ENCODE data around the gene SHISA7.
"Not testable (repeated sequence)": the region's sequence is repeated elsewhere in the genome, so short reads cannot be mapped to it uniquely, and the experiment has no call there.

SHISA7 gene

GRCh38 chr19:55402509-55402908, 40.6 kb downstream of the SHISA7 start:
- in situ Hi-C loops (cut with HindIII; ENCODE audit: low pct_ligation_motif_present, low pct_unique_long_range_greater_than_20kb, low sequenced_read_pairs), result no loop called here
- DNase-seq, result no peak

DNA sequence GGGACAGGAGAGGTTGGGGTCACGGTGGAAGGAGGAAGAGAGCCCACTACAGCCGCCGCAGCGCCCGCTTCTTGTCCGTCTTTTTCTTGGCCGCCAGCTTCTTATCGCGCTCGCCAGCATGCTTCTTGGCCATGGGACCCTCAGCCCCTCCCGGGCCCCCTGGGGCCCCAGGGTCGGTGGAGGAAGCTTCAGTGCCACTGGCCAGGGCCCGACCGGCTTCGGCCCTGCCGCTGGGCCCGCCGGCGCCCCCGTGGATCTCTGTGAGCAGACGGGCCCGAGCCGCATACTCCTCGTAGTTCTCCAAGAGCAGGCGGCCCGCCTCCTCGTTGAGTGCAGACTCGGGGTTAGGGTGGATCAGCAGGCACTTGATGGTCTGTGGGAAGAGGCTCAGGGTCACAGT, 41.7 kb downstream of the SHISA7 start:
- in situ Hi-C loops (cut with HindIII; ENCODE audit: low pct_ligation_motif_present, low pct_unique_long_range_greater_than_20kb, low sequenced_read_pairs); DNase-seq: not testable (repeated sequence)

DNA sequence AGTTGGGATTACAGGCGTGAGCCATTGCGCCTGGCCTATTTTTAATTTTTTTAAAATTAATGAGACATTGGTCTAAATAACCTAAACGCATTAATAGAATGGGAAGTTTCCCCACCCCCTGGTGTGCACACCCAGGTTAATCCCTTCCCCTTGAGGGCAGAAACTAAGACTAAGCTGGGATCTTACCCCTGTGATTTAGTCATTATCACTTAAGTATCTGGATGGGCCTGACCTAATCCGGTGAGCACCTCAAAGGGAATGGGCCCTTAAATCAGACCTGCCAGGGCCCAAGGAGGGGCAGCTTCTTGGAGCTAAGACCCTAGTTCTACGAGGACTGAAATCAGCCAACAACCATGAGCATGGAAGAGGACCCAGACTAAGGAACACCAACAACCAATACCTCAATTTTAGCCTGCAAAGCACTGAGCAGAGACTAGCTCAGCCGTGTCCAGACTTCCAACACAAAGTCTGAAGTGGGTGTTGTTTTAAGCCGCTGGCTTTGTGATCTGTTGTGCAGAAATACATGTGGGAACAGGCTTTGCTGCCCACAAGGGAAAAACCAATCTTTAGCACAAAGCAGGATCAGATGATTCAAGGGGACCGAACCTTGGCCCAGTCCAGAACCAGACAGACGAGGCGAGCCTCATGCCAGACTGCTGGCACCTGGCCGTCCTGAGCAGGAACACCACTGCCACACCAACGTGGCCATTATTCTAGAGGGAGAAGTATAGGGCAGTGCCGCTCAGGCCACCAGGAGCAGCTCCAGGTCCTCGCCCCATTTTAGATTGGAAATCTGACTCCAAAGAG, 42.6 kb downstream of the SHISA7 start:
- in situ Hi-C loops (cut with HindIII; ENCODE audit: low pct_ligation_motif_present, low pct_unique_long_range_greater_than_20kb, low sequenced_read_pairs), result no loop called here

DNA sequence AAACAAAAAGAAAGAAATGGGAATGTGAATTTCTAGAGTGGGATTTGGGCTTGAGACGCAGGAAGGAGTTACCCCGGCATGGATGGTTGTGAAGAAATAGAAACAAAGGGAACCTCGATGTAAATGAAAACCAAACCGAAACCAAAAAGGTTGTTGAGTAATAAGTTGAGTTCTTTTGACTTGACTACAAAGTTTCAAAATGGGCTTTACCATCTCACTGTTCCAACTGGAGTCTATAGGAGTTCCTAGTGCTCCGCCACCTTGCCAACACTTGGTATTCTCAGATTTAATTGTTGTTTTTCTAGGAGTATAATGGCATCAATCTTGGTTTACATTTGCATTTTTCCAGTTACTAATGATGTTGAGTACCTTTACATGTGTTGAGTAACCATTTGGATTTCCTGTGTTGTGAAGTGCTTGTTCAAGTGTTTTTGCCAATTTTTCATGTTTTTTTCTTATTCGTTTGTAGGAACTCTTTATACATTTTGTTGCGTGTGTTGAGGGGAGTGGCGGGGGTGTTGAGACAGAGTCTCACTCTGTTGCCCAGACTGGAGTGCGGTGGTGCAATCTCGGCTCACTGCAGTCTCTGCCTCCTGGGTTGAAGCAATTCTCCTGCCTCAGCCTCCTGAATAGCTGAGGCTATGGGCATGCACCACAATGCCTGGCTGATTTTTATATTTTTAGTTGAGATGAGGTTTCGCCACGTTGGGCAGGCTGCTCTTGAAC, 44.7 kb downstream of the SHISA7 start:
- in situ Hi-C loops (cut with HindIII; ENCODE audit: low pct_ligation_motif_present, low pct_unique_long_range_greater_than_20kb, low sequenced_read_pairs), result no loop called here
- no peak for DNase-seq

More for the DNA sequence above, 42.6 kb downstream of the SHISA7 start:
- no peak for DNase-seq

- in situ Hi-C loops (cut with HindIII; ENCODE audit: low pct_ligation_motif_present, low pct_unique_long_range_greater_than_20kb, low sequenced_read_pairs), result no loop called here
- no peak for DNase-seq
Observed at GRCh38 chr19:55392820-55393761, 50.0 kb downstream of the SHISA7 start.

DNA sequence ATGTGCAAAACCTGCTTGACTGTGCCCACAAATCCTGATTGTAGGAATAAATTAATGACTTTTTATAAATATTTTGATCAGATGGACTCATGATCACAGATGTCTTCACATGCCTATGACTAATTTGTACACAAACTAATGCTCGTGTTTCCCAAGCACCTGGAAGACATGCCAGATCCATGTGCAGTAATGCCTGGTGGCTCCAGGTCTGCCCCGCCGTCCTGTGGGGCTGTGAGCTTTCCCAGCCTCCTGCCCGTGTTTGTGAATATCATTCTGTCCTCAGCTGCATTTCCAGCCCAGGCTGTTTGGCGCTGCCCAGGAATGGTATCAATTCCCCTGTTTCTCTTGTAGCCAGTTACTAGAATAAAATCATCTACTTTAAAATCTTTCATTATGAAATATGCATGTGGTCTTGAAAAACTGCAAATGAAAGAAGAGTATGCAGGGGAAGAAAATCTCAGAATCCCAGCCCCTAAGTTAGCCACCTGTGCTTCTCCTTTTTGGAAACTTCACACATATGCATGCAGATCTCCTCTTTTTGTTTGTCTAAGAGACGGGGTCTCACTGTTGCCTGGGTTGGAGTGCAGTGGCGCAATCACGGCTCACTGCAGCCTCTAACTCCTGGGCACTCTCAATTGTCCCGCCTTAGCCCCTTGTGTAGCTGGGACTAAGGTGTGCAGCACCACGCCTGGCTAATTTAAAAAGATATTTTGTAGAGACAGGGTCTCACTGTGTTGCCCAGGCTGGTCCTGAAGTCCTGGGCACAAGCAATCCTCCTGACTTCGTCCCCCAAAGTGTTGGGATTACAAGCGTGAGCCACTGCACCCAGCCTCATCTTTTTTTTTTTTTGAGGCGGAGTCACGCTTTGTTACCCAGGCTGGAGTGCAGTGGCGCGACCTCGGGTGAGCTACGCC, 51.1 kb downstream of the SHISA7 start:
- in situ Hi-C loops (cut with HindIII; ENCODE audit: low pct_ligation_motif_present, low pct_unique_long_range_greater_than_20kb, low sequenced_read_pairs), result no loop called here

GRCh38 chr19:55391191-55391670, 51.9 kb downstream of the SHISA7 start:
- DNase-seq, result no peak
- in situ Hi-C loops (cut with HindIII; ENCODE audit: low pct_ligation_motif_present, low pct_unique_long_range_greater_than_20kb, low sequenced_read_pairs), result no loop called here

More for the DNA sequence above, 51.1 kb downstream of the SHISA7 start:
- no peak for DNase-seq

- in situ Hi-C loops (cut with HindIII; ENCODE audit: low pct_ligation_motif_present, low pct_unique_long_range_greater_than_20kb, low sequenced_read_pairs), result no loop called here
- no peak for DNase-seq
Observed at GRCh38 chr19:55390461-55390880, 52.6 kb downstream of the SHISA7 start.

- in situ Hi-C loops (cut with HindIII; ENCODE audit: low pct_ligation_motif_present, low pct_unique_long_range_greater_than_20kb, low sequenced_read_pairs), result no loop called here
- no peak for DNase-seq
Observed at GRCh38 chr19:55389386-55390317, 53.4 kb downstream of the SHISA7 start.

GRCh38 chr19:55387736-55388497, 55.2 kb downstream of the SHISA7 start:
- in situ Hi-C loops (cut with HindIII; ENCODE audit: low pct_ligation_motif_present, low pct_unique_long_range_greater_than_20kb, low sequenced_read_pairs), result no loop called here
- no peak for DNase-seq

DNA sequence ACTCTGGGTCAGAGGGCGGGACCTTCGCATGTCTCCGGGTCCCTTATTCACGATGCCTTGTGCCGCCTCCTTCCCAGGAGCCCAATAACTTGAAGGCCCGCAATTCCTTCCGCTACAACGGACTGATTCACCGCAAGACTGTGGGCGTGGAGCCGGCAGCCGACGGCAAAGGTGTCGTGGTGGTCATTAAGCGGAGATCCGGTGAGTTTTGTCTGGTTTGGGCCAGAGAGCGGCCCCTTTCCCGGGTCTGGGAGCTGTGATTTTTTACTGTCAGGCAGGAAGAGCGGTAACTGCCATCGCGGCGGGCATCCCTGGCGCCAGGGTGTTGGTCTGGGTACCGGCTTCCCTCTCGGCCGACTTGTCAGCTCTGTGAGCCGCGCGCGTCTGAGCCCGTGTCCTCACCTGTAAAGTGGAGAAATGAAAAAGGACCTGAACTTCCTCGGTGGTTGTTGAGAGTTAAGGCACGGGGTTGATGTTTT, 56.6 kb downstream of the SHISA7 start:
- in situ Hi-C loops (cut with HindIII; ENCODE audit: low pct_ligation_motif_present, low pct_unique_long_range_greater_than_20kb, low sequenced_read_pairs), result no loop called here
- no peak for DNase-seq

GRCh38 chr19:55385724-55386492, 57.2 kb downstream of the SHISA7 start, which contains the start of gene RPL28:
TSS of gene RPL28 (plus strand) at chr19:55385932. CDS start at chr19:55386358, 426 bp downstream.
- in situ Hi-C loops (cut with HindIII; ENCODE audit: low pct_ligation_motif_present, low pct_unique_long_range_greater_than_20kb, low sequenced_read_pairs), result no loop called here
- peak; percentile 98 for DNase-seq

DNA sequence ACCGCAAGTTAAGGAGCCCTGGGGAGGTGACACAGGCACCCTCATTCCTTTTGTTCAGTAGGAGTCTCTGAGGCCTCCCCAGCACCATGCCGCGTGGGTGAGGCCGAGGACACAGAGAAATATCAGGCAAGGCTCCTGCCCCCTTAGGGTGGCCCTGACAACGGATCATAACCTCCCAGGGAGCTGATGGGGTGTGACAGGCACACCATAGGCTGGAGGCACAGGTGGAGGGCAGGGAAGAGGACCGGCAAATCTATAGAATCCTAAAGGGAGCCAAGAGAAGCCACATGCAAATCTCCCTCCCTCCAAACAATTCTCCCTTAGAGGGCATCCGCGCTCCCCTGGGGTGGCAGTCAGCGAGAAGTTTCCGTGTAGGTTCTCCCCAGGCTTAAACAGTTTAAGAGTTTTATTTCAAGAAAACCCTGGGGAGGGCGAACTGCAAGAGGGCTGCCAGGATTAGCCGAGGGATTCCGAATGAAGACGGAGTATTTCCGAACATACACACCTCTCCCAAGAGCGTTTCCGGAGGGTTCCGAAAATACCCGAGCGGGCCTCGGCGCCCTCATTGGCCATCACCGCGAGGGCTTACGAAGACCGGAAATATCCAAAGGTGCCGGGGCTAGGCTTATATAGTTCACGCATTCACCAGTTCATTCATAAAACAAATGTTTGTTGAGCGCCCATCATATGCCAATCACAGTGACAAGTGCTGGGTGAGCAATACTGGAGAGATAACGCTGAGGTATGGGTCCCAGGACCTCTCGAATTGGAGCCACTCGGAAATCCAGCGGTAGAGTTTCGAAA, 58.0 kb downstream of the SHISA7 start:
- peak; percentile 94 for DNase-seq
- in situ Hi-C loops (cut with HindIII; ENCODE audit: low pct_ligation_motif_present, low pct_unique_long_range_greater_than_20kb, low sequenced_read_pairs), result no loop called here

DNA sequence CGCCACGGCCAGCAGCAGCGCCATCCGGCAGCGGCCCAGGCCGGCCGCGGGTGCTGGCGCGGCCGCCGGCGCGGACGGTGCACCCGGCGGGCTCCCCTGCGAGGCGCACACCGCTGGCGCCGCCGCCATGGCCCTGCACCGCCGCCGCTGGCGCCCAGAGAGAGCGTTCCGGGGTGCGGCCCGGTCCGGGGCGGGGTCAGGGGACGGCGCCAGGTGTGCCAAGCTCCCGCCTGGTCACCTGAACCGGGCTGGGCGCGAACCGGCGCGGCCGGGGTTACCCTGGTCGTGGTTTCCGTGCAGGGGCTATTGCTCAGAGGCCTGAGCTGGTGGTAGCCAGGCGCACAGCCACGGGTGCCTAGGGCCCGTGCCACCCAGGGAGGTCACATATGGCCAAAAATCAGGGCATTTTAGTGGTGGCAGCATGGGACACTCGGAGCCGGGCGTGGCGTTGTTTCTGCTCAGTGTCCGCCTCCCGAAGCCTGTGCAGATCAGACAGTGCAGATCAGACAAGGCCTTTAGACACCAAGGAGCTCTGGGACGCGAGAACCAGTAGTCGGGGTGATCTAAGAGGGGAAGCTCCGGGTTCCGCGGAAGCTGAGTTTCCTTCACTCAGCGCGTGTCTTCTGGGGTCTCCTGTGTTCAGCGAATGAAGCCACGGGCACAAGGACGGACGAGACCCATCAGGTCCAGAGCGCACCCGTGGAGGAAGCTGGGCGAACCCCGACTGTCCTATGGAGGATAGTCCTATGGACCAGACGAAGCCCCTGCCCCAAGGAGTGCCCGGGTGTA, 58.8 kb downstream of the SHISA7 start, which contains the start of gene TMEM238:
TSS of gene TMEM238 (minus strand) at position 162 of the 789 bp plus-strand sequence. CDS start at position 129, 33 bp downstream.
- in situ Hi-C loops (cut with HindIII; ENCODE audit: low pct_ligation_motif_present, low pct_unique_long_range_greater_than_20kb, low sequenced_read_pairs), result no loop called here
- no peak for DNase-seq
